ENCODE data around the gene DOK4.
A peak's percentile ranks its signal among the peaks of the same experiment; 100 is the strongest.
"Not testable (repeated sequence)": the region's sequence is repeated elsewhere in the genome, so short reads cannot be mapped to it uniquely, and the experiment has no call there.

DOK4 gene

DNA sequence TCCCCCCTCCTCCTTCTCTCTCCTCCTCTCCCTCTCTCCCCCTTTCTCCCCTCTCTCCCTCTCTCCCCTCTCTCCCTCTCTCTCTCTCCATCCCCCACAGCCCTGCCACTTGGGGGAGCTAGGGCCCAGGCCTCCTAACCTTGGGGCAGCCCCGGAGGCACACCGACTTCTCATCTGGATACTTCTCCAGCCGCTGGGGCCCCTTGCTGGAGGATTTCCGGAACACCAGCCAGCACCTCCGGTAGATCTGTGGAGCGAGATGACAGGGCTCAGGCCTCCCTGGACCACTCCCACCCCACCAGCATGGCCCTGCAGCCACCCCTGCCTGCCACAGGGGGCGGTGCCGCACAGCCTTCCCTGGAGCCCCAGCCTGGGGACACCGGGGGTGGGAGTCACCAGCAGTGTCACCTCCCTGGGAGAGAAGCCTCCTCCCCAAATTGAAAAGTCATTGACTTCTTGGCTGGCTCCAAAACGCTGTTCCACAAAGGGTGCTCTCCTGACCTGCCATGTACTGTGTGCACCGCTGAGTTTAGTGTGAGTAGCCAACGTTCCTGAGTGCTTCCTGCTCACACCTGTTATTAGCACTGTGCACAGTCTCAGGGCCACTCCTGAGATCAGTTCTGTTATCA, 10.5 kb downstream of the DOK4 start:
- DNase-seq, result peak; percentile 39

DNA sequence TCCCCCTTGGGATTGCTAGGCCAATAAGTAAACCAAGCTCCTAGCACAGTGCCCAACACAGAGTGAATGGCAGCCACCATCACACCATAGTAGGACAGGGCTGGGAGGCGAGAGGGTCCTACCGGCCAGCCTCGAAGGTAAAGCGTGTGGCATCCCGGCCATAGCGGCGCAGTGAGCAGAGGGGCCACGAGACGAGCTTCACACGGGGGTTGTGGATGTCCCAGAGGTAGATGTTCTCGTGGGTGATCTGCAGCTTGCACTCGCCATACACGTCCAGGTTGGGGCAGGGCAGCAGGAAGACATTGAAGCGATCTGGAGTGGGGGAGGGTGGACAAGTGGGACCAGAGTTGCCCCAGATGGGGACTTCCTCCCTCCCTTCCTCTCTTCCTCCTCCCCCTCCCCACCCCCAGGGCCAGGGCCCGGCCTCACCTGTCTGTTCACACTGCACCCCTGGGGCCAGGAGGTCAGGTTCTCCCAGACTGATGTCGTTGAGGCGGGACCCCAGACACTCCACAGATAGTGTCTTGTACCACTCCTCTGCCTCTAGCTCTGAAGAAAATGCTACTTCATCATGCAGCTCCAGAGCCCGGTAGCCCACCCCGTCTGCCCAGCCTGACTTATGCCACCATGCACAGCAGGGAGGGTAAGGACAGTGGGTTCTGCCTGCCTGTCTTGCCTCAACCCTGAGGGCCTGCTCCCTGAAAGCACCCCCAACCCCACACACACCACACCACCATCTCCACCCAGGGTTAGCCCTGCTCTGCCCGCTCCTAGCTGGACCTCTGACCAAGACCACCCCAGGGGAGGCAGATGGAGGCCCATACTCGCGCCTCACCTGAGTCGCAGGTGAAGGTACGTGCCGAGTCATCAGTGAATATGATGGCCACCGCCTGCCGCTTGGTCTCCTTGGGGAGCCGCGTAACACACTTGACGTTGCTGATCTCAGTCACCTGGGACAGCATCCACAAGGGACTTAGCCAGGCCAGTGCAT, 11.3 kb downstream of the DOK4 start:
- DNase-seq, result no peak

DNA sequence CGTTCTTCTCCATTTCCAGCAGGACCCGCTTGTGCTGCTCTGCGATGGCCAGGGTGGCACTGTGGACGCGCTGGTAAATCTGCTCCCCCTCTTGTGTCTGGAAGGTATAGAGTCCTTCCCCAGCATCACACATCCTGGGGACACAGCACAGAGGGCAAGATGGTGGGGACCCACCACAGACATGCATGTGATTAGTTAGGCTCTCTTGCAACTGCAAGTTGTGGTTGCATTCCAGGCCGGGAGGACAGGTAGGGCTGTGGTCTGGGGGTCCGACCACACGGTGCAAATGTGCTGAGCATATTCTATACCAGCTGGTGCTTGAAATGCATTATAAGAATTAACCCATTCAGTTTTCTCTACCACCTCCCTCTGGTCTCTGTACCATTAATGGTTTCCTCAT, 12.4 kb downstream of the DOK4 start:
- no peak for DNase-seq

DNA sequence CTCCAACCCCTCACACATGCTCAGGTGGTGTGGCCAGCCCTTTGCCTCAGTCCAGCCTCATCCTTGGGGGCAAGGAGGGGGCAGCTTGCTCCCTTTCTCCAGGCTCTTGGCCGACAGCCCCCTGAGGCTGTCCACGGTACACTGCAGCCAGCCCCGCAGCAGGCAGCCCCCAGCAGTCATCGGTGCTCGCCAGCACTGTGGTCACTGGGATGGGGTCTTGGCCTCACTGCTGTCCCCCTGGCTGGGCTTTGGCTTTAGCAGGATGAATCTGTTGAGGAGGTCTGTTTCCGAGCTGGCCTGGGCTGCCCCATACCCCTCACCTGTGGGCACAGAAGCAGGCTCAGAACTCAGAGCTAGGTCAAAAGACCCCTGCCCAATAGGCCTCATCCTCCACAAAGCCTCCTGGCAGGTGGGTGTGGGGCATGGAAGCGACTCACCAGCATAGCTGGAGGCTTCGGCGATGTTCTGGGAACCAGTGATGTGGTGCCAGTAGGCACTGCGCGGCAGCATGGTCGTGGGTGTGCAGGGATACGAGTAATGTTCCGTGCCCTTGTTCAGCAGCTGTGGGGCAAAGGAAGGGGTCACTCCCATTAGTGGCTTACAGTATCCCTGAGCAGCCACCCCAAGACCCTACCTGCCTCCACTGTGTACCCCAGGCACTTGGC, 13.0 kb downstream of the DOK4 start:
- DNase-seq, result no peak

DNA sequence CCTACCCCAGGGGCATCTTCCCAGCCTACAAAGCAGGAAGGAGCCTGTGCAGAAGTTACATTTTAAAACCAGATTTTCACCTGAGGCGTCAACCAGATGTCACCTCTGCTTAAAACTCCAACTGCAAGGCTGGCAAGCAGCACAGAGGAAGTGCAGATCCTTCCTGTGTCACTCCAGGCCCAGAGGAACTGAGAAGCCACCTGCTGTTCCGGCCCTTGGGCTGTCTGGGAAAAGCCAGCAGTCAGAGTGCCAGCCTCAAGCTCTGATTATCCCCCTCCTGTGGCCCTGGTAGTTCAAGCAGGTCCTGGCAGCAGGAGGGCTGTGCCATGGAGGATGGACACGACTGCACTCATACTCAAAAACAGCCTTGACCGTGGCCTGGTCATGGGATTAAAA, 13.6 kb downstream of the DOK4 start:
- no peak for DNase-seq

DNA sequence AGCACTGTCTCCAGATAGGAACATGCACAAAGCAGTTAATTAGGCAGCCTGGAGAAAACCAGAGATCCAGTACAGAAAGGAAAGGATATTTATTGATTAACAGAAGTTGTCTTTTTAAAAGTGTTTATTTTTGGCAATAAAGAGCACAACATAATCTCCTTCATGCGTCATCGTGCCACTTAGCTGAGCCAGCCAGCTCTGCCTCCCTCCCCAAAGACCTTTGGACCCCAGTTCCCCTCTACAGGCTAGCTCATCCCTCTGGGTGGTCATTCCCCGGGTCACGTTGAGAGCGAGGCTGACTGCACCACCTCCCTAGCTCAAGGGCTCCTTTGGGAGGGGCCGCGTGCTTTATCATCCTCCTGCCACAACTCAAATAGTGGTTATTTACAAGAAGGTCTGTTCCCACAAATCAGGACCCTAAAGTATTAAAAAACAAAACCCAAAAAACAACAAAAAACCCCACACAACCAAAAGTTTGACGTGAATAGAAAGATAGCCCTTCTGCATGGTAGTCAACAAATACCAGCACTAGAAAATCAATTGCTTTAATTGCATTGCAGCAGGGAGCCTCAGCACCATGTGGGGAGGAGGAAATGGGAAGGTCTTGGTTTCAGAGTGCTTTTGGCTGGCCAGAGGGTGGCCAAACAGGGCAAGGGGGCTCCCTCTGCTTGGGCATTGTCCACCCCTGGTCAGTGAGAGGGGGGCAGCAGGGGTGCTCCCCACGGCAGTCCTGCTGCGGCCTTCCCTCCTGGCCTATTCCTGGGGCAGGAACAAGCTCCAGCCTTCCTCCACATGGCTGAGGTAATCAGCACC, 14.2 kb downstream of the DOK4 start:
- no peak for DNase-seq

DNA sequence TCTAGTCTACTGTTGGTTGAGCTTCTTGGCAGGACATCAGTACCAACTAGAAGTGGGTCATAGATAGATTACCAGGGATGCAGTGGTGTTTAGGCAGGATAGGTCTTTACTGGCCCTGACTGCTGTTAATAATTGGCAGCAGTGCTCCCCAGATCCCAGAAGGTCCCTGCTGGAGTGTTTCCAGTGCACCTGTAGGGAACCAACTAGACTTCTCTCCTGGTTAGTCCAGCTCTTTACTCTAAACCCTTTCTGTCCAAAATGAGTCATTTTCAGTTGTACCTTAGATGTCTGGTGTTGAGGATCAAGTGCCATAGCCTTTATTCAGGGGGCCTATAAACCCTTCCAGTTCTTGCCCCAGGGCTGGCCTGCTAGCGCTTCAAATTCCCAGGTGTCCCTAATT, 15.1 kb downstream of the DOK4 start:
- DNase-seq, result no peak

DNA sequence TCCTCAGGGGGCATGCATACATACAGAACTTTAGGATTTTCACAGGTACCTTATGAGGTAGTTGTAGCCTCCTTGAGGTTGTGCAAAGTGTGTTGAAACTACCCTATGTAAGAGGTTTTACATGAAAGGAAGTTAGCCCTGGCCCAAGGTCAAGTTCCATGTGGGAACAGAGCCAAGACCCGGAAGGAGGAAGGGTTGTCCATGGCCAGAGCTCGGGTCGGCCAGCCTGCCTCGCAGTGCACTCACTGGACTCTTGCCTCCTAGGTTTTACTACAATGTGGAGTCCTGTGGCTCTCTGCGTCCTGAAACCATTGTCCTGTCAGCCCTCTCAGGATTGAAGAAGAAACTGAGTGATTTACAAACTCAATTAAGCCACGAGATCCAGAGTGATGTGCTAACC, 15.6 kb downstream of the DOK4 start:
- DNase-seq, result no peak

DNA sequence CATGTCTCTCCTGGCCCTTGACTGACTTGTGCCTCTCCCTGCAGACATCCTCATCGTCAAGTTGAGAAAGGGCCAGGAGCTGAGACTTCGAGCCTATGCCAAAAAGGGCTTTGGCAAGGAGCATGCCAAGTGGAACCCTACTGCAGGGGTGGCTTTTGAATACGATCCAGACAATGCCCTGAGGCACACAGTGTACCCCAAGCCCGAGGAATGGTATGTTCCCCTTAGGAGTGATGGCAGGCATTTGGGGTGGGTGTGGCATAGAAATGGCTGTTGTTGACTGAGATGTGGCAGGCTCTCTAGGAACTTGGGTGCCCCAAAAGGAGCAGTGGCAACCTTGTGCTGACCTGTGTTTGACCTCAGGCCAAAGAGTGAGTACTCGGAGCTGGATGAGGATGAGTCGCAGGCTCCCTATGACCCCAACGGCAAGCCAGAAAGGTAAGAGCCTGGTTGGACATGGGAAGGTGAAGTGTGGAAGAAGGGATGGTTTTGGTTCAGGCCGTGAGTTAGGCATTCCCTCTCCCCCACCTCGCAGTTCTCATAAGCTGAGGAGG, 16.3 kb downstream of the DOK4 start:
- no peak for DNase-seq

DNA sequence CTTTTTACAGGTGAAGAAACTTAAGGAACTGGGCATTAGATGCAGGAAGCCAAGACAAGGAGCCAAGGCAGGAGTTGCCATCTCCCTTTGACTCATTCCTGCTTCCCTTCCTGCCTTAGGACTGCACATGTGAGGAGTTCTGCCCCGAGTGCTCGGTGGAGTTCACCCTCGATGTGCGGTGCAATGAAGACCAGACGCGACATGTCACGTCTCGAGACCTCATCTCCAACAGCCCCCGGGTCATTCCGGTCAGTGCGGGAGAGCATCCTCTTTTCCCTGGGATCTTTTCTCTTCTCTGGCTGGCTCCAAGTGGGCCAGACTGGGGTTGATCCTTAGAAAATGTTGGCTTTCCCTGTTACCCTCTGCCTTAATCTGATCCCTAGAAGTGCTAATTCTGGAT, 17.2 kb downstream of the DOK4 start:
- DNase-seq, result no peak

DNA sequence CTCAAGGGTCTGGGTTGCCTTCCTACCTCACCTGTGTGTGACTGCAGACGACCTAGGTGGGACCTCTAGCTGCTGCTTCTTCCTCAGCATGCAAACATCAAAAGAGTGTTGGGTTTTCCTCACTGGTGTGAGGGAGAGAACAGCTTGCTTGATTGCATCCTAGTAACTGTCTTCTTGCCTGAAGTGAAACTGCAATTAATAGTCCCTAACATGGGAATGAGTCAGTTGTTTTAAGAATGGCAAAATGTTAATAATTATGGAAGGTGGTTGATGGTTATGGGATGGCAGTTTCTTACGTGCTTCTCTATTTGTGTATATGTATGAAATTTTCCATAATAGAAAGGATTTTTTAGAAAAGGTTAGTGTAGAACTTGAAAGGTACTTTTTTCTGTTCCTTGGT, 17.9 kb downstream of the DOK4 start:
- no peak for DNase-seq

DNA sequence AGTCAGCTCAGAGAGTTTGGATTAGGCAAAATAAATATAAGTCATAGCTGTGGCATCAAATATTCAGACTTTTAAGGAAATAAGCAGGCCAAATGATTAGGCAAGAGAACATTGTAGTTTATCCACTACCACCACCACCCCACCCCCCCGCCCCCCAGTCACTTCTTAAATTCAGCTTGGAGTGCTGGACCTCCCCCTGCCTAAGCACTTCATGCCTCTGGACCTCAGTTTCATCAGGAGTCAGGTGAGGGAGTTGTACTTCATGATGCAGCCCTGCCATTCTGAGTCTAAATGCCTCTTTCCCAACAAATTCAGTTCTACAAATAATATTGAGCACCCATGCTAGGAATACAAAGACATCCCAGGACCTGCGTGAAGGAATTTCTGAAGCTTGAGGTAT, 21.8 kb downstream of the DOK4 start:
- DNase-seq, result no peak

DNA sequence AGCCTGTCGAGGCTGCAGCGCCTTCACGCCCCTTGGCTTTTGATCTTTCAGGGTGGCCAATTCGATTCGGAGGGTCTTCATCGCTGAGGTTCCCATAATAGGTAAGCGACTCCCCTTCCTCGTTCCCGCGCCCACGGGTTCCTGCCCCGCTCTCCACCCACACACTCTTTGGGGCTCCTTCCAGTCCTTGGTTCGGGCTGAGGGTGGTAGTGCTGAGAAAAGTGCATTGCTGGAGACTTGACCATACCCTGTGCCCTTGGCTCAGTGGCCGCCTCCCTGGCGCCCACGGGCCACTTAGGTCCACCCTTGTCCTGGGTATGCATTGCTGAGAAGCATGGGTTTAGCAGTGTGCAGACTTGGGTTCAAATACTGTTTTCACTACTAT, 23.3 kb downstream of the DOK4 start:
- DNase-seq, result no peak

DNA sequence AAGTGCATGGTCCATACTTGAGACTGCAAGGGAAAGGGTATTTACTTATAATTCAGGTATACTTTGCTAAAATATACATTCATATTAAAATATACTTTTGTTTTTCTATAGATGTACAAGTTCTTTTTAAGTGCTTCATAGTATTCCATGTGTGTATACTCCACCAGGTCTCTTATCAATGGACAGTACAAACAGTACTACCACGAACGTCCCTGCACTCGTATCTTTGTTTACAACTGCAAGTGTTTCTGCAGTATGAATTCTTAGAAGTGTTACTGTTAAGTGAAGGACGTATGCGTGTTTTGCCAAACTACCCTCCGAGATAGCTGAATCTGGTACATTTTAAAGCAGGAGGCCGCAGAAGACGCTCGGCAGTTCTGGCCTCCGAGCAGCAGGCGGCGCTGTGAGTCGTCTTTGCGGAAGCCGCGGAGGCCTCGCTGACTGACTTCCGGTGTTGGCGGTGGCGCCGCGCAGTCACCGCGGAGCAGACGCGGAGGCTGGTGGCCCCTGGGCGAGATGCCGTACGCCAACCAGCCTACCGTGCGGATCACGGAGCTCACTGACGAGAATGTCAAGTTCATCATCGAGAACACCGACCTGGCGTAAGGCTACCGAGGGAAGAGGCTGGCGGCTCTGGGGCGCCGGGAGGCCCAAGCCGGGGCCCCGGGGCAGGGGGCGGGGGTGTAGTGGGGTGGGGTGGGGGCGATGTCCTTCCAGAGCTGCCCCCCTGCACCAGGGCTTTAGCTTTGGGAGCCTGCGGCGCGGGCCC, 23.9 kb downstream of the DOK4 start, which contains the start of gene POLR2C:
POLR2C (plus strand) TSS at position 471 of the 769 bp plus-strand sequence; CDS start at position 517, 46 bp downstream.
- peak; percentile 79 for DNase-seq

DNA sequence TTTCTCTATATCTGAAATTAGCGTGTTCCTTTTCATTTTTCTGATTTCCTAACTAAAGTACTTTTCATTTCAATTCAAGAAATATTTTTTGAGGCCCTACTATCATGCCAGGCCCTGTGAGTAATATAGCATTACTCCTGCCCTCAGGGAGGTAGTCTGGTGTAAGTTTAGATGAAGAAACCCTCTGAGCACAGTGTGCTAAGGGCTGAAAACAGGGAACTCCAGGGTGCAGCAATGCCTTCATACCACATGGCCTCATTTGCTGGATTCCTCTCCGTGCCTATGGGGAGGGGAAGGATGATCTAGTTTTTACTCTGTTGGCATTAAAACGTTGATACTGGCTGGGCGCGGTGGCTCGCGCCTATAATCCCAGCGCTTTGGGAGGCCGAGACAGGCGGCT, 34.3 kb downstream of the DOK4 start:
- no peak for DNase-seq

DNA sequence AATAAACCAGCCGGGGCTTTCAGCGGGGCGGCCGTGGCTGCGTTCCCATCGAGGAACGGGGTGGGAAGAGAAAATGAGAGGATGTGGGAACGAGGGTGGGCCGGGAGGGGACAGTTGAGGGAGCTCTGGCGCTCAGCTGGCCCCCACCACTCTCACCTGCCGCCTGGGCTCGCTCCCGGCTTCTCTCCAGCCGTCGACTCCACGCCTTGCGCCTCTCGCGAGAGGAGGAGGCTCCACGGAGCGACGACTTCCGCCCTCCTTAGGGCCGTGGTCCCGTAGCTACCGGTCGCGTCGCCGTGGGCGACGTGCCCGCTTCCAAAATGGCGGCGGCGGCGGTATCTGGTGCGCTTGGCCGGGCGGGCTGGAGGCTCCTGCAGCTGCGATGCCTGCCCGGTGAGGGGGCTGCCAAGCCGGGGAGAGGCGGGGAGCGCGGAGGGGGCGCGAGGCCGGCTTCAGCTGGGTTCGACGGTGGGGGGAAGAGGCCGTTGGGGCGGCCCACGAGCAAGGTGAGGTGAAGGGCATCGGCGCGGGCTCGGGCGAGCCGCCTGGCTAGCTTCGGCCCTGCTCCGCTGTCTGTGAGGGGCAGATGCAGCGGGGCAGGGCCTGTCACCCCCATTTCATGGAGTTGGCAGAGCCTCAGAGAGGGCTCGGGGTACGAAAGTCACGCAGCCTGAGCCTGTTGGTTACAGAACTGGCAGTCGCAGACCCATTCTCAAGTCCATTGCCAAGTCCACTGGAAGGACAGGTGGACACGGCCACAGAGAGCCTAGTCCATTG, 38.9 kb downstream of the DOK4 start, which contains the start of the genes CIAPIN1 and COQ9:
CIAPIN1 (minus strand) TSS at position 200 of the 777 bp plus-strand sequence. CDS start 6,457 bp downstream, outside the sequence.
COQ9 (plus strand) TSS at position 294 of the 777 bp plus-strand sequence; CDS start at position 321, 27 bp downstream.
- peak; percentile 93 for DNase-seq

DNA sequence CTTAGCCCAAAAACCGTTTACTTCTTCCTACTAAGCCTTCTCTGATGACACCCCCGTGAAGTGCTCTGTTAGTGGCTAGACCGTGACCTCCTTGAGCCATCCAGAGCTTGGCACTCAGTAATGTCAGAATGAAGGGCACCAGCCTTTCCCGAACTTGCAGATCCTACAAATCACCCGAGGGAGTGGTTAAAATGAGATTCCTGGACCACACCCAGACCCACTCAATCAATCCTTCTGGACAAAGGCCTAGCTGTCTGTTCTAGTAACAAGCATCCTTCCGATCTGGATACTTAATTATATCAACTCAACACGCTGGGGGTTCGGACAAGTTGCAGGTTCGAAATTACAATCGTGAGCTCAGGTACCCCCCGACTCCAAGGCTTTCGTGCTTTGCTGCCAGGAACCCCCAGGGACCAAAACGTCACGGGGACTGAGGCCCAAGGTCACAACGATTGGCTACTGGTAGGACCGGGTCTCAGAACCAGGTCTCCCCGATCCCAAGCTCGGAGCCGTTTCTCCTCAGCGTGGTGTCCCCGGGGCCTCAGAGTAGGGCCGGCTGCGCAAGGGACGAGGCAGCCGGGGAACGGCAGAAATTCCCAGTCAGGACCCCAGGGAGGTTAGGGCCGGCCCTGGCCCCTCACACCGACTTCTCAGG, 39.6 kb downstream of the DOK4 start:
- DNase-seq, result peak; percentile 9

DNA sequence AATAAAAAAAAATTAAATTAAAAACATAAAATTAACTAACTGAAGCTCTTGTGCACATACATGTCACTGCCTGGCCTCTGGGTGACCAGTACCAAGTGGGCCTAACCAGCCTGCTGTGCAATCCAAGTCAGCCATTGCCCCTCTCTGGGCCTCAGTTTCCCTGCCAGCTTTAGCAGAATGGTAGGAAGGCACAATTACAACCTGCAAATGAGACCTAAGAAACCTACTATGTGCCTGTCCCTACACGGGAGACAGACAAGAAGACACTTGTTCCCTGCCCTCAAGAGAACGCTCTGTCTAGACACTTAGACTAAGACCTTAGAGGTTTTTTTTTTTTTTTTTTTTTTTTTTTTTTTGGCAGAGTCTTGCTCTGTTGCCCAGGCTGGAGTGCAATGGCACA, 40.8 kb downstream of the DOK4 start:
- no peak for DNase-seq

DNA sequence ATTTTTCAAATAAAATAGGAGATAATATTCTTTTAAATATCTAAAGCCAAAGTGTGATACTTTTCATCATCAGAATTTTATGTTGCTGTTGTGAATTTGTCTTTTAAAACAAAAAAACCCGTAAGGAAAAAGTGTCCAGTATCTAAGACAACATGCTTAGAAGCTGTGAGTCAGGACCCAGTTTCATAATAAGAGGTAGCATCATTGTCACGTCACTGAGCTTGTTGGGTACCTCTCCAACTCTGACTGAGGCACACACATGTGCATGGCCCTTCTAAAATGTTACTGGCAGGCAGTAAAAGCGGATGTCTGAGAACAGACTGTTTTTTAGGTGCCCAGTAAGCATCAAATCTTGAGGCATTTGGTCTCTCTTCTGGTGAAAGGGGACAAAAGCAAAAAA, 41.6 kb downstream of the DOK4 start:
- DNase-seq, result no peak

DNA sequence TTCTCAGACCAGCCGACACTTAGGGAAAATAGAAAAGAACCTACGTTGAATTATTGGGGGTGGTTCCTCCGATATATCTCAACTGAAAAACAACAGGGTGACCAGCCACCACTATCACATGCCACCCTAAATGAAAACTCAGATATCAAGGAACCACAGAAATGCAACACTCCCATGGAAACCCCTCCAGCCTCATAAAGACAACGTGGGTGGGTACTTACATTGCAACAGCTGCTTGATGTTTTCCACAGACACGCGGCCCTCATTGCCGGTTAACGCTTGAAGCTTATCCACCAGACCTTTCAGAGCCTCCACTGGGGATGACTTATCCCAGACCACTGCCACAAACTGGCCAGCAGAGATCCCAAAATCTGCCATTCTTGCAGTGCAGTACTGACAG, 45.7 kb downstream of the DOK4 start:
- DNase-seq, result not testable (repeated sequence)

Data from fibroblast of upper back skin (primary cell).